ENCODE measurements around the gene CMYA5. TPM values are rescaled to one million over a fixed set of nuclear protein-coding genes. Genes with fewer than 3 reads are reported as not detected.

CMYA5 gene
- total RNA-seq, 8 experiments from 2014 or later = 0.27 to 0.91 (median 0.53) TPM

Other genes with a start within 250 kb of the CMYA5 start
- 10 to 100 TPM in 7 of 8 experiments, 1 to 10 TPM in 1; 5.5 to 43.3 (median 21.0) TPM for gene HOMER1, start 175.7 kb upstream of the CMYA5 start, total RNA-seq
- 10 to 100 TPM; 22.8 to 96.7 (median 33.8) TPM for gene TENT2, start 77.4 kb upstream of the CMYA5 start, total RNA-seq

Data from motor neuron (in vitro differentiated cells).